SU-DHL-6 (cell line): Measurements from ENCODE around the gene KIF4A.
"Not testable (repeated sequence)": the region's sequence is repeated elsewhere in the genome, so short reads cannot be mapped to it uniquely, and the experiment has no call there.

Experiments used
- H2AFZ ChIP-seq: fragments of 200-600 bp; sonication (generic); 2 replicates; pipeline ENCODE4 v1.6.1; 2014; ENCODE audit warnings: low read depth, mild to moderate bottlenecking, moderate library complexity, mixed read lengths, antibody characterized with exemption, low read length; ENCODE audit not compliant: severe bottlenecking
- H3F3A ChIP-seq: fragments of 200-600 bp; shearing (Covaris generic); 2 replicates; pipeline ENCODE4 v1.6.0; 2016; ENCODE audit warnings: antibody characterized with exemption, mild to moderate bottlenecking; ENCODE audit not compliant: insufficient read depth
- H3K27ac ChIP-seq: fragments of 200-600 bp; sonication (generic); 2 replicates; pipeline ENCODE4 v1.5.1; 2016; ENCODE audit warnings: low read depth, mild to moderate bottlenecking, low read length, moderate library complexity, mixed read lengths
- H3K27me3 ChIP-seq: fragments of 200-600 bp; sonication (generic), shearing (Covaris generic); 2 replicates; pipeline ENCODE4 v1.6.0; 2014; ENCODE audit warnings: mild to moderate bottlenecking, low read length
- H3K36me3 ChIP-seq: fragments of 200-600 bp; sonication (generic); 2 replicates; pipeline ENCODE4 v1.6.1; 2014; ENCODE audit warnings: mild to moderate bottlenecking, low read length, mixed read lengths
- H3K4me2 ChIP-seq: fragments of 300-600, 200-600 bp; shearing (Covaris generic), sonication (generic); 2 replicates; pipeline ENCODE4 v1.6.0; 2014; ENCODE audit warnings: low read length, low read depth, mild to moderate bottlenecking; ENCODE audit not compliant: poor library complexity, severe bottlenecking
- H3K4me3 ChIP-seq: fragments of 200-600 bp; sonication (generic); 2 replicates; pipeline ENCODE4 v1.5.1; 2014; ENCODE audit warnings: antibody characterized with exemption, low read length, mild to moderate bottlenecking, mixed read lengths; ENCODE audit not compliant: insufficient read depth, poor library complexity, severe bottlenecking
- H3K79me2 ChIP-seq: fragments of 200-600 bp; sonication (generic); 2 replicates; pipeline ENCODE4 v1.6.1; 2014; ENCODE audit warnings: mild to moderate bottlenecking, low read length, moderate library complexity; ENCODE audit not compliant: insufficient read depth
- H3K9ac ChIP-seq: fragments of 200-600 bp; sonication (generic); 2 replicates; pipeline ENCODE4 v1.7.0; 2014; ENCODE audit warnings: mild to moderate bottlenecking, low read length
- H3K9me2 ChIP-seq: fragments of 200-600 bp; sonication (generic); replicated peaks from 2 replicates; pipeline ENCODE4 v1.6.1; 2014; ENCODE audit warnings: low read length; ENCODE audit not compliant: insufficient read depth
- H3K9me3 ChIP-seq: fragments of 200-600 bp; sonication (generic); 2 replicates; pipeline ENCODE4 v1.6.1; 2014; ENCODE audit warnings: low read length, mixed read lengths; ENCODE audit not compliant: insufficient read depth
- H4K20me1 ChIP-seq: fragments of 200-600 bp; sonication (generic); 2 replicates; pipeline ENCODE4 v1.6.1; 2014; ENCODE audit warnings: low read depth, mild to moderate bottlenecking, antibody characterized with exemption, low read length, moderate library complexity, mixed read lengths
- EZH2phosphoT487 ChIP-seq: fragments of 200-600 bp; sonication (generic), shearing (Covaris generic); conservative IDR thresholded peaks from 2 replicates; pipeline ENCODE4 v1.6.1; 2018; ENCODE audit warnings: mild to moderate bottlenecking, antibody characterized with exemption, low read length, moderate library complexity, mixed read lengths
- TF ChIP-seq, protein P1 (sequence below): fragments of 200-600 bp; sonication (generic); IDR thresholded peaks from one replicate; pipeline ENCODE4 v1.5.1; 2017; ENCODE audit warnings: antibody characterized with exemption, mild to moderate bottlenecking, low read length, moderate library complexity; ENCODE audit not compliant: insufficient read depth, poor library complexity, severe bottlenecking

KIF4A gene

DNA sequence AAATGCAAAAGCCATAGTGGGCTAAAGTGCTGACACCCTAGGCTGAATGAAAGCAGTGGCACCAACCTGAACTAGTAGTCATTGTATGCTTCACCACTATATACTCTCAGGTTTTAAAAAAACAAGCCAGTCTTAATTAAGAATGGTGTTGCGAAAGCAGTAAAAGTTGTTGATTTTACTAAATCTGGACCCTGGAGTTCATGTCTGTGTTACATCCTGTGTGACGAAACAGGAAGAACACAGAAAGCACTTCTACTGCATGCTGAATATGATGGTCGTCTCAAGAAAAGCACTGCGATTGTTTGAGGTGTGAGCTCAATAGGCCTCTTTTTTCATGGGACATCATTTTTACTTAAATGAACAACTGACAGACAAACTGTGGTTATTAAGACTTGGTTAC, 109.0 kb downstream of the KIF4A start:
- Histone ChIP-seq H3K4me3 (no peak overlapping the region), H3K9me2 (no peaks in the 10 kb centered on the region), H3K9ac (no peak overlapping the region), H2AFZ (no peak overlapping the region), H3K9me3 (no peaks in the 10 kb centered on the region), H4K20me1 (no peaks in the 10 kb centered on the region), H3K4me2 (peak overlapping the region; percentile 1), H3F3A (no peaks in the 10 kb centered on the region), H3K27ac (peak overlapping the region; percentile 32; the same call in 1 of the 2 replicates), H3K79me2 (no peaks in the 10 kb centered on the region), H3K36me3 (peaks cover 7% of the 10 kb centered on the region; the same call in 1 of the 2 replicates), H3K27me3 (no peaks in the 10 kb centered on the region)
- TF ChIP-seq EZH2phosphoT487, result no peak
- TF ChIP-seq, protein P1, sequence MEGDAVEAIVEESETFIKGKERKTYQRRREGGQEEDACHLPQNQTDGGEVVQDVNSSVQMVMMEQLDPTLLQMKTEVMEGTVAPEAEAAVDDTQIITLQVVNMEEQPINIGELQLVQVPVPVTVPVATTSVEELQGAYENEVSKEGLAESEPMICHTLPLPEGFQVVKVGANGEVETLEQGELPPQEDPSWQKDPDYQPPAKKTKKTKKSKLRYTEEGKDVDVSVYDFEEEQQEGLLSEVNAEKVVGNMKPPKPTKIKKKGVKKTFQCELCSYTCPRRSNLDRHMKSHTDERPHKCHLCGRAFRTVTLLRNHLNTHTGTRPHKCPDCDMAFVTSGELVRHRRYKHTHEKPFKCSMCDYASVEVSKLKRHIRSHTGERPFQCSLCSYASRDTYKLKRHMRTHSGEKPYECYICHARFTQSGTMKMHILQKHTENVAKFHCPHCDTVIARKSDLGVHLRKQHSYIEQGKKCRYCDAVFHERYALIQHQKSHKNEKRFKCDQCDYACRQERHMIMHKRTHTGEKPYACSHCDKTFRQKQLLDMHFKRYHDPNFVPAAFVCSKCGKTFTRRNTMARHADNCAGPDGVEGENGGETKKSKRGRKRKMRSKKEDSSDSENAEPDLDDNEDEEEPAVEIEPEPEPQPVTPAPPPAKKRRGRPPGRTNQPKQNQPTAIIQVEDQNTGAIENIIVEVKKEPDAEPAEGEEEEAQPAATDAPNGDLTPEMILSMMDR, result no peak

DNA sequence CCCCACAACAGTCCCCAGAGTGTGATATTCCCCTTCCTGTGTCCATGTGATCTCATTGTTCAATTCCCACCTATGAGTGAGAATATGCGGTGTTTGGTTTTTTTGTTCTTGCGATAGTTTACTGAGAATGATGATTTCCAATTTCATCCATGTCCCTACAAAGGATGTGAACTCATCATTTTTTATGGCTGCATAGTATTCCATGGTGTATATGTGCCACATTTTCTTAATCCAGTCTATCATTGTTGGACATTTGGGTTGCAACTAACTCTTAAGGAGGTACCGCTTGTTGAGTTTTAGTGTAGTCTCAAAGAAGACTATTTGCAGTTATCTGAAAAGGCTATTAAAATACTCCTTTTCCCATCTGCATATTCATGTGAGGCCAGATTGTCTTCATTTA, 110.3 kb downstream of the KIF4A start:
- not testable (repeated sequence) for H2AFZ ChIP-seq, H3F3A ChIP-seq, H3K9me3 ChIP-seq, H3K9me2 ChIP-seq, H3K36me3 ChIP-seq, H3K27ac ChIP-seq, H3K4me3 ChIP-seq, H4K20me1 ChIP-seq, H3K27me3 ChIP-seq, H3K79me2 ChIP-seq, H3K9ac ChIP-seq, H3K4me2 ChIP-seq

DNA sequence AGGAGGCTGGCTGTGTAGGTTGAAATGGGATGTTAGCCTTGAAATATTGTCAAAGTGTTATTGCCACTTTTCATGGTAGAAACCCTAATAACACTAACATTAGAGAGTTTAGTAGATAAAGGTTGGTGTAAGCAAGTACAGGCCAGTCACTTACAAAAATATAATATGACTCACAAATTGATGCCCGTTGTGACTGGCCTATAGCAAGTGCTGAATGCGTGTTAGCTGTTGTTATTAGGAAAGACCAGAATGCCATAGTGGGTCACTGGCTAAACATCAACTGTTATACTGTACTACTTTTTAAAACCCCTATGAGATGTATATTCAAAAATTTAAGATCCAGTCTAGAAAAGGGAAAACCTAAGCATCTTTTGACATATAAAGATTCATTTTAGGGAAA, 112.8 kb downstream of the KIF4A start:
- Histone ChIP-seq H2AFZ (no peak overlapping the region), H4K20me1 (no peaks in the 10 kb centered on the region), H3K9me2 (no peaks in the 10 kb centered on the region), H3K27me3 (no peaks in the 10 kb centered on the region), H3K4me2 (no peak overlapping the region), H3K9ac (no peak overlapping the region), H3K36me3 (0 out of 2 replicates have a peak, but pooled peaks cover 3% of the 10 kb centered on the region), H3F3A (no peaks in the 10 kb centered on the region), H3K27ac (no peak overlapping the region), H3K79me2 (no peaks in the 10 kb centered on the region), H3K4me3 (no peak overlapping the region), H3K9me3 (no peaks in the 10 kb centered on the region)
- no peak for TF ChIP-seq EZH2phosphoT487
- TF ChIP-seq, protein P1, result no peak

DNA sequence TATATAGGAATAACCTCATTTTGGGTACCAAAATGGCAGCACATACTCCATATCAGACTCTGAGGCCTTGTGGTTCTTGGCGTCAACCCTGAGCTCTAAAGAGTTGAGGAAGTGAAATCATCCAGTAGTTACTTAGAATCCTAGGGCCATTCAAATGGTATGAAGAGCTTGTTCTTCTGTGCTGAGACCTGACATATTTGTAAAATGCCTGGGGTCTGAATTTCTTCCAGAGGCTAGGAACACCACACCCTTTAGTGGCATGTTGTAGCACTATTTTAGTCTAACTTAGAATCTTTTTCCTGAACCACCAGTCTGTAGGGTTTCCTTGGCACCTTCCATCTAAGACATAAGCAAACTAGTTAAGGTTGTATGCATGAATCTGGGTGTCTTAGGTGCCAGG, 115.1 kb downstream of the KIF4A start:
- Histone ChIP-seq H3K27ac (no peak overlapping the region), H2AFZ (no peak overlapping the region), H3K9me3 (no peaks in the 10 kb centered on the region), H3K4me2 (no peak overlapping the region), H3F3A (no peaks in the 10 kb centered on the region), H3K4me3 (no peak overlapping the region), H3K36me3 (0 out of 2 replicates have a peak, but pooled peaks cover 3% of the 10 kb centered on the region), H4K20me1 (no peaks in the 10 kb centered on the region), H3K9ac (no peak overlapping the region), H3K27me3 (no peaks in the 10 kb centered on the region), H3K9me2 (no peaks in the 10 kb centered on the region), H3K79me2 (no peaks in the 10 kb centered on the region)
- no peak for TF ChIP-seq EZH2phosphoT487
- TF ChIP-seq, protein P1, result no peak
